GM19372 (cell line): ENCODE results near the gene PLIN5.

Source experiments
- ATAC-seq: cut with Tn5 transposase; IDR thresholded peaks from one replicate; pipeline ENCODE4 v1.9.1; 2021; ENCODE audit warnings: mild to moderate bottlenecking, low read depth, moderate library complexity; ENCODE audit not compliant: unreplicated experiment

Gene PLIN5

GRCh38 chr19:4506449-4507149, 28.4 kb downstream of the PLIN5 start:
- no peak for ATAC-seq

- no peak for ATAC-seq
Observed at GRCh38 chr19:4505570-4506448, 29.2 kb downstream of the PLIN5 start.

- no peak for ATAC-seq
Observed at GRCh38 chr19:4504891-4505569, 30.0 kb downstream of the PLIN5 start.

- ATAC-seq, result no peak
Observed at GRCh38 chr19:4504297-4504701, 30.7 kb downstream of the PLIN5 start.

GRCh38 chr19:4503825-4504170, 31.2 kb downstream of the PLIN5 start:
- ATAC-seq, result no peak

GRCh38 chr19:4503132-4503824, 31.7 kb downstream of the PLIN5 start:
- no peak for ATAC-seq

GRCh38 chr19:4502282-4503131, 32.5 kb downstream of the PLIN5 start:
- no peak for ATAC-seq

- no peak for ATAC-seq
Observed at GRCh38 chr19:4501691-4502090, 33.3 kb downstream of the PLIN5 start.

- ATAC-seq, result no peak
Observed at GRCh38 chr19:4500841-4501591, 34.0 kb downstream of the PLIN5 start.

GRCh38 chr19:4499855-4500254, 35.2 kb downstream of the PLIN5 start:
- ATAC-seq, result no peak

- no peak for ATAC-seq
Observed at GRCh38 chr19:4499318-4499717, 35.7 kb downstream of the PLIN5 start.

- ATAC-seq, result no peak
Observed at GRCh38 chr19:4498694-4499093, 36.3 kb downstream of the PLIN5 start.

GRCh38 chr19:4497770-4498389, 37.1 kb downstream of the PLIN5 start:
- no peak for ATAC-seq

- no peak for ATAC-seq
Observed at GRCh38 chr19:4496304-4496703, 38.7 kb downstream of the PLIN5 start.

GRCh38 chr19:4495471-4495870, 39.6 kb downstream of the PLIN5 start:
- ATAC-seq, result no peak

GRCh38 chr19:4494691-4495064, 40.3 kb downstream of the PLIN5 start:
- no peak for ATAC-seq

GRCh38 chr19:4493929-4494690, 40.9 kb downstream of the PLIN5 start:
- ATAC-seq, result no peak
